ENCODE measurements around the gene HACE1.
"Not testable (repeated sequence)": the region's sequence is repeated elsewhere in the genome, so short reads cannot be mapped to it uniquely, and the experiment has no call there.

The HACE1 gene
- total RNA-seq, result 22.5 reads per million, percentile 49 among the genes with 10 or more reads in this experiment

GRCh38 chr6:104859225-104860146 is at the start of gene HACE1:
Gene HACE1 (minus strand): TSS chr6:104859919. CDS start chr6:104859642, 277 bp downstream.
- peak; percentile 85 for DNase-seq

GRCh38 chr6:104908888-104909525 is 49.3 kb upstream of the HACE1 start:
- DNase-seq, result no peak

GRCh38 chr6:104908031-104908887 is 48.5 kb upstream of the HACE1 start:
- no peak for DNase-seq

- not testable (repeated sequence) for DNase-seq
Observed at GRCh38 chr6:104898893-104899292, 39.2 kb upstream of the HACE1 start.

GRCh38 chr6:104896914-104897313 is 37.2 kb upstream of the HACE1 start:
- DNase-seq, result no peak

GRCh38 chr6:104888066-104888465 is 28.3 kb upstream of the HACE1 start:
- no peak for DNase-seq

- DNase-seq, result no peak
Observed at GRCh38 chr6:104887350-104887749, 27.6 kb upstream of the HACE1 start.

GRCh38 chr6:104885518-104886043 is 25.9 kb upstream of the HACE1 start:
- DNase-seq, result no peak

GRCh38 chr6:104884867-104885517 is 25.3 kb upstream of the HACE1 start:
- no peak for DNase-seq

- no peak for DNase-seq
Observed at GRCh38 chr6:104881964-104882668, 22.4 kb upstream of the HACE1 start.

GRCh38 chr6:104862456-104862855 is 2.7 kb upstream of the HACE1 start:
- DNase-seq, result no peak

- DNase-seq, result no peak
Observed at GRCh38 chr6:104860221-104860620, 502 bp upstream of the HACE1 start.

GRCh38 chr6:104858642-104859041 is 1.1 kb downstream of the HACE1 start:
- no peak for DNase-seq

GRCh38 chr6:104855507-104855906 is 4.2 kb downstream of the HACE1 start:
- DNase-seq, result no peak

- not testable (repeated sequence) for DNase-seq
Observed at GRCh38 chr6:104847721-104848120, 12.0 kb downstream of the HACE1 start.

GRCh38 chr6:104843229-104843628 is 16.5 kb downstream of the HACE1 start:
- no peak for DNase-seq

- no peak for DNase-seq
Observed at GRCh38 chr6:104837158-104837557, 22.6 kb downstream of the HACE1 start.

GRCh38 chr6:104836479-104837020 is 23.2 kb downstream of the HACE1 start:
- not testable (repeated sequence) for DNase-seq

- no peak for DNase-seq
Observed at GRCh38 chr6:104835782-104836181, 23.9 kb downstream of the HACE1 start.

GRCh38 chr6:104829183-104829958 is 30.3 kb downstream of the HACE1 start:
- no peak for DNase-seq
